Lower leg skin (tissue), 3 donors: ENCODE data around the gene ATG2B.

Experiments
- CTCF ChIP-seq, 3 donors: fragments of 450-650 bp; IDR thresholded peaks; one replicate each; pipeline ENCODE4 v1.5.1; 2016; ENCODE audit warnings: antibody characterized with exemption in 3 of 3, mild to moderate bottlenecking in 3 of 3, moderate library complexity in 2 of 3
- POLR2A ChIP-seq, 2 donors: fragments of 450-650 bp; IDR thresholded peaks; one replicate each; pipeline ENCODE4 v1.6.1; 2016 to 2017; ENCODE audit warnings: antibody characterized with exemption in 2 of 2, mild to moderate bottlenecking in 1 of 2, moderate library complexity in 1 of 2

GRCh38 chr14:96320605-96321004, 42.5 kb downstream of the ATG2B start:
- TF ChIP-seq CTCF (IDR thresholded peaks at IDR 0.05) (no peak), POLR2A (IDR thresholded peaks at IDR 0.05) (no peak)
